ENCODE data around the gene WNT7B. TPM values are rescaled to one million over a fixed set of nuclear protein-coding genes. Genes with fewer than 3 reads are reported as not detected.

The WNT7B gene
- total RNA-seq, 2 donors from 2014 or later: not detected

- DNase-seq (ENCODE audit: low spot score): no peak
- Mint-ChIP-seq H3K36me3 (no peaks in the 10 kb centered on the region), H3K9me3 (no peaks in the 10 kb centered on the region), H3K4me1 (ENCODE audit: low read depth in 2 of 2) (no peaks in the 10 kb centered on the region), H3K4me3 (no peak overlapping the region), H3K27me3 (peaks cover under 1 to 4% of the 10 kb centered on the region in 2 donors), H3K27ac (no peak overlapping the region)
- ATAC-seq: no peak
Measured at GRCh38 chr22:45938913-45939312, 38.0 kb downstream of the WNT7B start.

- no peak overlapping the region for H3K27ac Mint-ChIP-seq
- no peak for DNase-seq (ENCODE audit: low spot score)
- peaks cover 8 to 13% of the 10 kb centered on the region in 2 donors for H3K27me3 Mint-ChIP-seq
- no peak overlapping the region for H3K4me3 Mint-ChIP-seq
- H3K4me1 Mint-ChIP-seq (ENCODE audit: low read depth in 2 of 2): no peaks in the 10 kb centered on the region
- H3K36me3 Mint-ChIP-seq: no peaks in the 10 kb centered on the region
- H3K9me3 Mint-ChIP-seq: no peaks in the 10 kb centered on the region
- no peak for ATAC-seq
Measured at GRCh38 chr22:45937960-45938359, 39.0 kb downstream of the WNT7B start.

GRCh38 chr22:45935573-45935972, 41.4 kb downstream of the WNT7B start:
- Mint-ChIP-seq H3K4me3 (no peak overlapping the region), H3K36me3 (no peaks in the 10 kb centered on the region), H3K27me3 (peaks cover 8 to 21% of the 10 kb centered on the region in 2 donors), H3K4me1 (ENCODE audit: low read depth in 2 of 2) (peaks cover 0 to 3% of the 10 kb centered on the region in 2 donors), H3K27ac (no peak overlapping the region), H3K9me3 (no peaks in the 10 kb centered on the region)
- no peak for ATAC-seq
- no peak for DNase-seq (ENCODE audit: low spot score)

GRCh38 chr22:45934659-45935341, 42.2 kb downstream of the WNT7B start:
- no peaks in the 10 kb centered on the region for H3K36me3 Mint-ChIP-seq
- ATAC-seq: no peak
- H3K4me1 Mint-ChIP-seq (ENCODE audit: low read depth in 2 of 2): peaks cover 0 to 3% of the 10 kb centered on the region in 2 donors
- DNase-seq (ENCODE audit: low spot score): no peak
- no peak overlapping the region for H3K4me3 Mint-ChIP-seq
- H3K9me3 Mint-ChIP-seq: no peaks in the 10 kb centered on the region
- H3K27ac Mint-ChIP-seq: no peak overlapping the region
- H3K27me3 Mint-ChIP-seq: peaks cover 10 to 22% of the 10 kb centered on the region in 2 donors

GRCh38 chr22:45934168-45934564, 42.8 kb downstream of the WNT7B start:
- Mint-ChIP-seq H3K36me3 (no peaks in the 10 kb centered on the region), H3K9me3 (no peaks in the 10 kb centered on the region), H3K27me3 (peaks cover 17 to 26% of the 10 kb centered on the region in 2 donors), H3K4me1 (ENCODE audit: low read depth in 2 of 2) (peaks cover 0 to 3% of the 10 kb centered on the region in 2 donors), H3K27ac (no peak overlapping the region), H3K4me3 (no peak overlapping the region)
- ATAC-seq (no peak), DNase-seq (ENCODE audit: low spot score) (no peak)

GRCh38 chr22:45933506-45934167, 43.3 kb downstream of the WNT7B start:
- no peak for ATAC-seq
- no peaks in the 10 kb centered on the region for H3K36me3 Mint-ChIP-seq
- H3K27ac Mint-ChIP-seq: no peak overlapping the region
- peaks cover 18 to 26% of the 10 kb centered on the region in 2 donors for H3K27me3 Mint-ChIP-seq
- H3K4me1 Mint-ChIP-seq (ENCODE audit: low read depth in 2 of 2): peaks cover 0 to 3% of the 10 kb centered on the region in 2 donors
- no peak overlapping the region for H3K4me3 Mint-ChIP-seq
- no peaks in the 10 kb centered on the region for H3K9me3 Mint-ChIP-seq
- no peak for DNase-seq (ENCODE audit: low spot score)

GRCh38 chr22:45932071-45932470, 44.9 kb downstream of the WNT7B start:
- Mint-ChIP-seq H3K36me3 (no peaks in the 10 kb centered on the region), H3K9me3 (no peaks in the 10 kb centered on the region), H3K27me3 (peaks cover 18 to 26% of the 10 kb centered on the region in 2 donors), H3K27ac (no peak overlapping the region), H3K4me1 (ENCODE audit: low read depth in 2 of 2) (peaks cover 0 to 3% of the 10 kb centered on the region in 2 donors), H3K4me3 (no peak overlapping the region)
- no peak for DNase-seq (ENCODE audit: low spot score)
- no peak for ATAC-seq

- DNase-seq (ENCODE audit: low spot score) (no peak), ATAC-seq (no peak)
- H3K9me3 Mint-ChIP-seq: no peaks in the 10 kb centered on the region
- H3K4me3 Mint-ChIP-seq: no peak overlapping the region
- H3K27ac Mint-ChIP-seq: no peak overlapping the region
- peaks cover 18 to 26% of the 10 kb centered on the region in 2 donors for H3K27me3 Mint-ChIP-seq
- peaks cover 0 to 3% of the 10 kb centered on the region in 2 donors for H3K4me1 Mint-ChIP-seq (ENCODE audit: low read depth in 2 of 2)
- H3K36me3 Mint-ChIP-seq: no peaks in the 10 kb centered on the region
Measured at GRCh38 chr22:45931042-45931441, 45.9 kb downstream of the WNT7B start.

GRCh38 chr22:45930324-45930723, 46.6 kb downstream of the WNT7B start:
- no peaks in the 10 kb centered on the region for H3K36me3 Mint-ChIP-seq
- peaks cover 0 to 3% of the 10 kb centered on the region in 2 donors for H3K4me1 Mint-ChIP-seq (ENCODE audit: low read depth in 2 of 2)
- H3K4me3 Mint-ChIP-seq: no peak overlapping the region
- ATAC-seq: no peak
- DNase-seq (ENCODE audit: low spot score): no peak
- no peak overlapping the region for H3K27ac Mint-ChIP-seq
- peaks cover 18 to 22% of the 10 kb centered on the region in 2 donors for H3K27me3 Mint-ChIP-seq
- no peaks in the 10 kb centered on the region for H3K9me3 Mint-ChIP-seq

- DNase-seq (ENCODE audit: low spot score) (no peak), ATAC-seq (no peak)
- Mint-ChIP-seq H3K27ac (no peak overlapping the region), H3K36me3 (no peaks in the 10 kb centered on the region), H3K4me1 (ENCODE audit: low read depth in 2 of 2) (peaks cover 0 to 3% of the 10 kb centered on the region in 2 donors), H3K9me3 (no peaks in the 10 kb centered on the region), H3K4me3 (no peak overlapping the region), H3K27me3 (peaks cover 18 to 22% of the 10 kb centered on the region in 2 donors)
Measured at GRCh38 chr22:45929649-45930048, 47.3 kb downstream of the WNT7B start.

- DNase-seq (ENCODE audit: low spot score) (no peak), ATAC-seq (no peak)
- H3K4me3 Mint-ChIP-seq: no peak overlapping the region
- H3K9me3 Mint-ChIP-seq: no peaks in the 10 kb centered on the region
- peaks cover 16 to 21% of the 10 kb centered on the region in 2 donors for H3K27me3 Mint-ChIP-seq
- H3K4me1 Mint-ChIP-seq (ENCODE audit: low read depth in 2 of 2): peaks cover 0 to 3% of the 10 kb centered on the region in 2 donors
- H3K27ac Mint-ChIP-seq: no peak overlapping the region
- H3K36me3 Mint-ChIP-seq: no peaks in the 10 kb centered on the region
Measured at GRCh38 chr22:45928726-45929368, 48.1 kb downstream of the WNT7B start.

GRCh38 chr22:45927059-45927458, 49.9 kb downstream of the WNT7B start:
- Mint-ChIP-seq H3K4me3 (no peak overlapping the region), H3K27me3 (peaks cover 10% of the 10 kb centered on the region in 2 donors), H3K36me3 (no peaks in the 10 kb centered on the region), H3K9me3 (no peaks in the 10 kb centered on the region), H3K27ac (no peak overlapping the region), H3K4me1 (ENCODE audit: low read depth in 2 of 2) (peaks cover 0 to 2% of the 10 kb centered on the region in 2 donors)
- DNase-seq (ENCODE audit: low spot score) (no peak), ATAC-seq (no peak)

GRCh38 chr22:45926433-45926832, 50.5 kb downstream of the WNT7B start:
- Mint-ChIP-seq H3K36me3 (no peaks in the 10 kb centered on the region), H3K4me3 (no peak overlapping the region), H3K27ac (no peak overlapping the region), H3K4me1 (ENCODE audit: low read depth in 2 of 2) (no peaks in the 10 kb centered on the region), H3K9me3 (no peaks in the 10 kb centered on the region), H3K27me3 (peaks cover 5 to 10% of the 10 kb centered on the region in 2 donors)
- ATAC-seq (no peak), DNase-seq (ENCODE audit: low spot score) (no peak)

GRCh38 chr22:45925811-45926351, 51.1 kb downstream of the WNT7B start:
- Mint-ChIP-seq H3K27me3 (peaks cover 5 to 10% of the 10 kb centered on the region in 2 donors), H3K9me3 (no peaks in the 10 kb centered on the region), H3K4me3 (no peak overlapping the region), H3K4me1 (ENCODE audit: low read depth in 2 of 2) (no peaks in the 10 kb centered on the region), H3K36me3 (no peaks in the 10 kb centered on the region), H3K27ac (no peak overlapping the region)
- ATAC-seq (no peak), DNase-seq (ENCODE audit: low spot score) (no peak)

Measured in natural killer cell treated with Interleukin-12 subunit alpha and Interleukin-12 subunit beta and Interleukin-15 and Interleukin-18, amount 100 ng/mL, for 72 hours (primary cell).